ENCODE measurements around the gene ADGRL1. TPM values are rescaled to one million over a fixed set of nuclear protein-coding genes. Genes with fewer than 3 reads are reported as not detected.
"Not testable (repeated sequence)": the region's sequence is repeated elsewhere in the genome, so short reads cannot be mapped to it uniquely, and the experiment has no call there.

The ADGRL1 gene
- total RNA-seq, 1 experiment from 2014 or later: 39.3 TPM

- H3K9me3 ChIP-seq (ENCODE audit: low read length); BruUV-seq (replicated peaks); H2AFZ ChIP-seq (ENCODE audit: low read length); H4K20me1 ChIP-seq (ENCODE audit: low read length); H3K27ac ChIP-seq (ENCODE audit: low read length); POLR2A ChIA-PET (ENCODE audit: unreplicated experiment); H3K4me3 ChIP-seq (ENCODE audit: low read length); H3K4me1 ChIP-seq (ENCODE audit: insufficient read depth, low read length); H3K27me3 ChIP-seq (ENCODE audit: low read length); H3K9ac ChIP-seq (ENCODE audit: low read length); H3K9me2 ChIP-seq (replicated peaks; ENCODE audit: low read length); H3F3A ChIP-seq (ENCODE audit: low read length, unreplicated experiment); H3K36me3 ChIP-seq (ENCODE audit: low read depth, low read length); H3K4me2 ChIP-seq (ENCODE audit: low read length); CTCF ChIA-PET: not testable (repeated sequence)
- peak; percentile 63 for DNase-seq
- ATAC-seq: peak; percentile 60
- peaks cover 42% of the 10 kb centered on the region for H3K79me2 ChIP-seq (ENCODE audit: low read length)
- peak; percentile 69 for TF ChIP-seq CTCF (conservative IDR thresholded peaks at IDR 0.05; ENCODE audit: low read depth, low read length)
- intact Hi-C loops (cut with micrococcal nuclease): loop anchor here (1.0 kb wide), 1 partner anchor 152 kb away; no protein-coding TSS in a partner anchor
Observed at GRCh38 chr19:14196105-14196504, 9.9 kb downstream of the ADGRL1 start.

- intact Hi-C loops (cut with micrococcal nuclease): not testable (repeated sequence)
Observed at GRCh38 chr19:14195216-14195615, 10.8 kb downstream of the ADGRL1 start.

GRCh38 chr19:14189415-14189814 is 16.6 kb downstream of the ADGRL1 start:
- Histone ChIP-seq H3K9ac (ENCODE audit: low read length) (no peak overlapping the region), H4K20me1 (ENCODE audit: low read length) (no peaks in the 10 kb centered on the region), H3K4me3 (ENCODE audit: low read length) (no peak overlapping the region), H3K27me3 (ENCODE audit: low read length) (no peaks in the 10 kb centered on the region), H3K9me2 (replicated peaks; ENCODE audit: low read length) (no peaks in the 10 kb centered on the region), H3K9me3 (ENCODE audit: low read length) (no peaks in the 10 kb centered on the region), H3K27ac (ENCODE audit: low read length) (no peak overlapping the region), H3K36me3 (ENCODE audit: low read depth, low read length) (no peaks in the 10 kb centered on the region), H2AFZ (ENCODE audit: low read length) (no peak overlapping the region), H3F3A (ENCODE audit: low read length, unreplicated experiment) (no peaks in the 10 kb centered on the region), H3K4me1 (ENCODE audit: insufficient read depth, low read length) (no peaks in the 10 kb centered on the region), H3K79me2 (ENCODE audit: low read length) (peaks cover 3% of the 10 kb centered on the region; the same call in 1 of the 2 replicates), H3K4me2 (ENCODE audit: low read length) (no peak overlapping the region)
- ChIA-PET POLR2A (ENCODE audit: unreplicated experiment) (no interaction called here), CTCF (no interaction called here)
- ATAC-seq (no peak), DNase-seq (no peak)
- TF ChIP-seq CTCF (conservative IDR thresholded peaks at IDR 0.05; ENCODE audit: low read depth, low read length): no peak
- no peak for TF ChIP-seq EZH2phosphoT487 (IDR thresholded peaks at IDR 0.05; ENCODE audit: borderline replicate concordance, low read length)
- TF ChIP-seq EZH2 (IDR thresholded peaks at IDR 0.05; ENCODE audit: low read length, unreplicated experiment): no peak
- no TSS peak for BruUV-seq (replicated peaks)
- intact Hi-C loops (cut with micrococcal nuclease): no loop called here

More at GRCh38 chr19:14195216-14195615, 10.8 kb downstream of the ADGRL1 start:
- CTCF ChIA-PET: interaction anchor here (0.6 kb wide), 1 partner anchor 148 kb away, joined by 10 read pairs; no protein-coding TSS in a partner anchor
- H3K4me2 ChIP-seq (ENCODE audit: low read length); H3K9ac ChIP-seq (ENCODE audit: low read length); DNase-seq; H3K4me1 ChIP-seq (ENCODE audit: insufficient read depth, low read length); H3K27me3 ChIP-seq (ENCODE audit: low read length); H3F3A ChIP-seq (ENCODE audit: low read length, unreplicated experiment); H4K20me1 ChIP-seq (ENCODE audit: low read length); H3K4me3 ChIP-seq (ENCODE audit: low read length); H2AFZ ChIP-seq (ENCODE audit: low read length); H3K9me2 ChIP-seq (replicated peaks; ENCODE audit: low read length); H3K9me3 ChIP-seq (ENCODE audit: low read length); BruUV-seq (replicated peaks); H3K27ac ChIP-seq (ENCODE audit: low read length); H3K36me3 ChIP-seq (ENCODE audit: low read depth, low read length); POLR2A ChIA-PET (ENCODE audit: unreplicated experiment); ATAC-seq: not testable (repeated sequence)
- H3K79me2 ChIP-seq (ENCODE audit: low read length): peaks cover 33% of the 10 kb centered on the region

- DNase-seq; H3K4me3 ChIP-seq (ENCODE audit: low read length); ATAC-seq; H3K4me2 ChIP-seq (ENCODE audit: low read length); H3K36me3 ChIP-seq (ENCODE audit: low read depth, low read length); BruUV-seq (replicated peaks); H3K27ac ChIP-seq (ENCODE audit: low read length); H4K20me1 ChIP-seq (ENCODE audit: low read length); H3K9me2 ChIP-seq (replicated peaks; ENCODE audit: low read length); H3K9ac ChIP-seq (ENCODE audit: low read length); intact Hi-C loops (cut with micrococcal nuclease); H3F3A ChIP-seq (ENCODE audit: low read length, unreplicated experiment); H3K9me3 ChIP-seq (ENCODE audit: low read length); CTCF ChIA-PET; H3K4me1 ChIP-seq (ENCODE audit: insufficient read depth, low read length); H3K27me3 ChIP-seq (ENCODE audit: low read length); H3K79me2 ChIP-seq (ENCODE audit: low read length); POLR2A ChIA-PET (ENCODE audit: unreplicated experiment); H2AFZ ChIP-seq (ENCODE audit: low read length): not testable (repeated sequence)
Observed at GRCh38 chr19:14188086-14188485, 17.9 kb downstream of the ADGRL1 start.
